ENCODE data around the gene TBCD.

GRCh38 chr17:82952019-82952418 lies 200.2 kb downstream of the TBCD start:
- TF ChIP-seq CTCF (IDR thresholded peaks at IDR 0.05), result no peak
- TF ChIP-seq POLR2A (IDR thresholded peaks at IDR 0.05), result no peak
